Measurements from ENCODE around the gene PLD5.
"Not testable (repeated sequence)": the region's sequence is repeated elsewhere in the genome, so short reads cannot be mapped to it uniquely, and the experiment has no call there.

The PLD5 gene

GRCh38 chr1:242133796-242134195 is 390.7 kb downstream of the PLD5 start:
- no peak for DNase-seq

DNA sequence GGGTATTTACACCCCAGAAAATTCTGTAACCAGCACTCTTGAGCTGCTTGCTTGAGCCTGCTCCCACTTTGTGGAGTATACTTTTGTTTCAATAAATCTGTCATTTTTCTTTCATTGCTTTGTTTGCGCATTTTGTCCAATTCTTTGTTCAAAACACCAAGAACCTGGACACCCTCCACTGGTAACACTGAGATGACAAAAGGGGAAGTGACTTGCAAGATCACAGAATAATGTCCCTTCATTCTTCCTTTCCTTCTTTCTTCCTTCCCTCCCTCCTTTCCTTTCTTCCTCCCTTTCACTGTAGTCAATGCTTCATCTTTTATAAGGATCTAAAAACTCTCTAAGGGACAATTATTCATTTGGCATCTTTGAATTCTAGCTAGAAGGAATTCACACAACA is 391.1 kb downstream of the PLD5 start:
- DNase-seq, result no peak

DNA sequence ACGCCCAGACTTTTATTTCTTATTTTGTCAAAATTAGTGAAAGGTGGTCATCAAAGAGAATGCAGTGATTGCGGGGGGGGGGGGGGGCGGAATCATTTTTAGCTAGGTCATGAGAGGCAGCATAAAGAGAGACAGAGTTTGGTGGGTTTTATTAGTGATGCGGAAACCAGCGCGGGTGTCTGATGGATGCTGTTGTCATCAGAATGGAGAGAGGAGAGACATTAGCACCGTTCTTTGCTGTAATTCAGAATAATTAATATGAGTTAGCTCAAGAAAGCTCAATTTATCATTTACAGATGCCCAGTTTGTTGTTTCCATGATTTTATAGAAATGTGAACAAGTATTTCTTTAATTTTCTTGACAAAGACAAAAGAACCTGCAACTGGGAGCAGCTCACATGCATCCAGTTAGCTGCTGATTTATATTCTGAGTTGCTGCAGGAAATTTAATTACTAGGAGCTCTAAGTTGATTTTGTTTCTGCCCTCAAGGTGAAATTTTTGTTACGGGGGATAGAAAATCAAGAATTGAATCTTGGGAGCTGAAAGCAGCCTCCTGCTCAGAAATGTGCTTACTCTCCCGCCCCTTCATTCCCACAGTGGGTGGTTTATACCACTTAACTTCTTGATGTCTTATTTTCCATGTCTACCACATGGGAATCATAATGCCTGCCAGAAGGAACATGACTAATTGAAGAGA is 392.2 kb downstream of the PLD5 start:
- DNase-seq, result no peak

DNA sequence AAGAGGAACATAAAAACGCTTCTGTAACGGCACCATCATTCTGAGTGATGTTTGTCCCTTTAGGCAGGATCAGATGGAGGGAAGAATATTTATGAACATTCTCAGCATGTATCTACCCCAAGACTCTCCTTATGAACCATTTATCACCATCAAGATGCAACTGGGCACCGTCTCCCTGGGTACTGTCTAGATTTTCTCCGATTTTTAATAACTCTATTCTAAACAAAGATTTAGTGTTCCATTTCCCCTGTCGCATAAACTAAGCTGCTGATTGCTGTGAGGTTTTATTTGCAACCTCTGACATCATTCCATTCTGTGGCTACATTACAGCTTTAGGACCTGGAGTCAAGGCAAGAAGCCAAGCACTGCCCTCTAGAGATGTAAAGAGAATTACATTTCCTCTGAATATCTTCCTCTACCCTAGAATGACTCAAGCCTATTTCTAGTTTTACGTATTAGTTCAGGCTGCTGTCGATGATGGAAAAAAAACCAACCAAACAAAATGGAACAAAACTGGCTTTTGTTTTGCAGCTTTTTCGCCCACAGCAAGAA is 395.5 kb downstream of the PLD5 start:
- DNase-seq, result no peak

GRCh38 chr1:242120432-242120831 is 404.1 kb downstream of the PLD5 start:
- no peak for DNase-seq

DNA sequence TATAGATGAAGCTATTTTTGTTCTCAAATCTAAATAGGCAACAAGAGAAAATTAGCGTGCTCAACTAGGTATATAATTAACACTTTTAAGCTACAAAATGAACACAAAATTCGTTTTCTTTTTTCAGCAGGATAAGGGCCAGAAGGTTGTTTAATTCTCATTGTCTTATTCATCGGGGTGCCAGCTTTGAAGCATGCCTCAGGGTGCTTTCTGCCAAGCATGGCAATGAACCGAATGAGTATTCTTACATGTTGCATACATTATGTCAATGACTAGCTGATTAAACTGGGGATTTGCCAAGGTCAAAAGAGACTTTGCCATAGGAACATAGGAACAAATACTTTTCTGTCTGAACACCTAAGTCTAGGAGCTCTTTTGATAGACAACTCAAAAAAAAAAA is 423.6 kb downstream of the PLD5 start:
- DNase-seq, result no peak

DNA sequence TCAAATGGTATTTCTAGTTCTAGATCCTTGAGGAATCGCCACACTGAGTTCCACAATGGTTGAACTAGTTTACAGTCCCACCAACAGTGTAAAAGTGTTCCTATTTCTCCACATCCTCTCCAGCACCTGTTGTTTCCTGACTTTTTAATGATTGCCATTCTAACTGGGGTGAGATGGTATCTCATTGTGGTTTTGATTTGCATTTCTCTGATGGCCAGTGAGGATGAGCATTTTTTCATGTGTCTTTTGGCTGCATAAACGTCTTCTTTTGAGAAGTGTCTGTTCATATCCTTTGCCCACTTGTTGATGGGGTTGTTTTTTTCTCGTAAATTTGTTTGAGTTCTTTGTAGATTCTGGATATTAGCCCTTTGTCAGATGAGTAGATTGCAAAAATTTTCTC is 427.2 kb downstream of the PLD5 start:
- not testable (repeated sequence) for DNase-seq

GRCh38 chr1:242093116-242093515 is 431.4 kb downstream of the PLD5 start:
- no peak for DNase-seq

DNA sequence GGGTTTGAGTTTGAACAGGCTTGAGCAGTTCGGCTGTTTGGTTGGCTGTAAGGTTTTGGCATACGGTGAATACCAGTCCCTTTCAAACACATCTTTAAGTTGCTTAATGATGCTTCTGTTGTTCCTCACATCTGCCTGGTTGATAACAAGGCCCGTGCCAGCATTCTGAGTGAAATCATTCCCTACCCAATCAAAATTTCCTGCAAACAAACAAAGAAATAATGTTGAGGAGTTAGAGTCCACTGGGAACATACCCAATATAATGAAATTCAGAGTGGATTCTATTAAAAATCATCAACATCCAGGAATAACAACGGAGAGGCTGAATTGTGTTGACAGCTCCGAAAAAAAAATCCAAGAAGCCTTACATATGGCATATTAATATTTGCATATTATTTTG is 434.6 kb downstream of the PLD5 start:
- no peak for DNase-seq

- DNase-seq, result no peak
Observed at GRCh38 chr1:242088875-242089274, 435.6 kb downstream of the PLD5 start.

DNA sequence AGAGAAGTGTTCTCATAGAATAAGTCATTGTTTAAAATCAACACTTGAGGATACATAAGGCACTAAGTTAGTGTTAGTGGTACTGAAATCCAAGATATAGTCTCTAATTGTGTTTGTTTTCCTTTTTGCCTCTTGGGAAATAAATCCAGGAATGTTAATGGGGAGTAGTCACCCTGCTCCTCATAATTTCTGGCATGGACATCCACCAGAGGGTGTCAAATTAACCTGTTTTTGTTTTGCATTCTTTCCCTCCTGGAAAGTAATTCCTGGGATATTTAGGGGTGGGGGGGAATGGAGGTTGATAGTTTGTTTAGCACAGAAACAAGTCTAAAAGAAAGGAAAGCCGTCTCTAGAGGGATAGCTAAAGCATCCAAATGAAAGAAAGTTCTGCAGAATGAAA is 437.8 kb downstream of the PLD5 start:
- no peak for DNase-seq

DNA sequence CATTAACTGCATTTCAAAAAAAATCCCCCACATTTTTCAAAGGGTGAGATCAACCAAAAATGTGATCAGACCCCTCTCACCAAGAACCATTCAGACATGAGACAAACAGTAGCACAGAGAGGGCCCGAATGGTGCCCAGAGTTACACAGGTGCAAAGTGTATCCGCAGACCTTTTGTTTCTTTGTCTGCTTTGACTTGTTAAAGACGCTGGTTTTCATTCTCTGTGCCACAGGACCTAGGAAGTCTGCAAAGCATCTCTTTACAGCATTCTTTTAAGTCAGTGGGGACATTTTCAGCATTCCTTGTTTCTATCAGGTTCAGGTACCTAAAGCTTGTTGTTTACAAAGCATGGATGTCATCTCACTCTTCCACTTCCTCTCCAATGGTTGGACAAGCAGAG is 438.4 kb downstream of the PLD5 start:
- no peak for DNase-seq

DNA sequence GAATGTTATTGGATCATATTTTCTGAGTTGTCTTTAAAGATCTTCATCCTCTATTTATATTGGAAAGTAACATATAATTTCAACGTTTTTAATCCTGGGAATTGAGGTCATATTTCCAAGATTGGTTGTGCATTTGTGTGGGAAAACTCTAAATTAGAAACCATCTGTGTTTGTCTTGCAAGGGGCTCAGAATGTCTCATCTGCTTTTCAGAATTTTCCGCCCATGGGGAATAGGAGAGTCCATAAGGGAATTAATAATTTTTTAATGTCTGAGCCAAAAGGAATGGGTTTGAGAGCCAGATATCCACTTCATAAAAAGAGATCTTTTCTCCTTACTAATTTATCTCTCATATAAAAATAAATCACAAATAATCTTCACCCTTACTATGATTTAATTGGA is 440.8 kb downstream of the PLD5 start:
- DNase-seq, result no peak

DNA sequence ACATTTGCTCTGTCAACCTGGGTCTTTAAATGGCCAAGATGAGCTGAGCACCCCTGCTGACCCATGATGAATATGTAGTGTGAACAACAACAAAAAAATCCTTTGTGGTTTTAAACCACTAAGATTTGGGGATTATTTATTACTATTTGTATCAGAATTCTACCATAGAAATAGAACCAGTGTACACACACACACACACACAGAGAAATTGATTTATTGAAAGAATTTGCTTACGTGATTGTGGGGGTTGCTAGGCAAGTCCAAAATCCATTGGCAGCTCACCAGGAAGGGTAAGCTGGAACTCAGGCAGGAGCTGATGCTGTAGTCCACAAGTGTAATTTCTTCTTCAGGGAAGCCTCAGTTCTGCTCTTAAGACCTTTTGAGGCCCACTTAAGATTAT is 443.1 kb downstream of the PLD5 start:
- DNase-seq, result no peak

DNA sequence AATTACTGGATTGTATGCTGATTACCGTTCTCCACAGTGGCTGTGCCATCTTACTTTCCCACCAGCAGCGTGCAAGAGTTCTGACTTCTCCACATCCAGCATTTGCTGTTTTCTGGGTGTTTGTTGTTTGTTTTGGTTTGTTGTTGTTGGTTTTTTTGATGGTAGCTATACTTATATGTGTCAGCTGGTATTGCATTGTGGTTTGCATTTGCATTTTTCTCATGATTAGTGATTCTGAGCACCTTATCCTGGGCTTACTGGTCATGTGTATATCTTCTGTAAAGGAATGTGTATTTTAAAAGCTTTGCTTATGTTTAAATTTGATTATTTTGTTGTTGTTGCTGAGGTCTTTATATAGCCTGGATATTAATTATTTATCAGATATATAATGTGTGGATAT is 458.7 kb downstream of the PLD5 start:
- DNase-seq, result no peak

DNA sequence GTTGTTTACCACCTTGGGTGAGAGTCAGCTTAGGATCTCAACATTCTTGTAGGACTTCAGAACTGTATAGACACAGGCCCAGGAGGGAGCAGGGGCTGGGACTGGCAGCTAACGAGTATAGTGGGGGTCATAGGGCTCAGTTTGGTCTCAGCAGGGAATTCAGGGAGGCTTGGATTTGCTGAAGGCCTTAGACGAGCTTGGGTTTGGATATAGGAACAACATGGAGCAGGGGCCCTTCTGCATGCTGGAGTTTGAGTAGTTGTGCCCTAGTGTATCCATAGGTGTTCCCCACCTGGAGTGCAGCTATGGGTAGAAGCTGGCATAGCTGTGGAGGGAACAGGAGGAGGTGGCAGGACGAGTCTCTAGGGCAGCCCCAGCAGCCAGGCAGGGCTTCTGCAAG is 462.2 kb downstream of the PLD5 start:
- no peak for DNase-seq

- no peak for DNase-seq
Observed at GRCh38 chr1:242059976-242060375, 464.5 kb downstream of the PLD5 start.

GRCh38 chr1:242058582-242058981 is 465.9 kb downstream of the PLD5 start:
- not testable (repeated sequence) for DNase-seq

DNA sequence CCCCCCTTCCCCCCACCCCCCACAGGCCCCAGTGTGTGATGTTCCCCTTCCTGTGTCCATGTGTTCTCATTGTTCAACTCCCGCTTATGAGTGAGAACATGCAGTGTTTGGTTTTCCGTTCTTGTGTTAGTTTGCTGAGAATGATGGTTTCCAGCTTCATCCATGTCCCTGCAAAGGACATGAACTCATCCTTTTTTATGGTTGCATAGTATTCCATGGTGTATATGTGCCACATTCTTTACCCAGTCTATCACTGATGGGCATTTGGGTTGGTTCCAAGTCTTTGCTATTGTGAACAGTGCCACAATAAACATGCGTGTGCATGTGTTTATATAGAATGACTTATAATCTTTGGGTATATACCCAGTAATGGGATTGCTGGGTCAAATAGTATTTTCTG is 466.3 kb downstream of the PLD5 start:
- DNase-seq, result not testable (repeated sequence)

DNA sequence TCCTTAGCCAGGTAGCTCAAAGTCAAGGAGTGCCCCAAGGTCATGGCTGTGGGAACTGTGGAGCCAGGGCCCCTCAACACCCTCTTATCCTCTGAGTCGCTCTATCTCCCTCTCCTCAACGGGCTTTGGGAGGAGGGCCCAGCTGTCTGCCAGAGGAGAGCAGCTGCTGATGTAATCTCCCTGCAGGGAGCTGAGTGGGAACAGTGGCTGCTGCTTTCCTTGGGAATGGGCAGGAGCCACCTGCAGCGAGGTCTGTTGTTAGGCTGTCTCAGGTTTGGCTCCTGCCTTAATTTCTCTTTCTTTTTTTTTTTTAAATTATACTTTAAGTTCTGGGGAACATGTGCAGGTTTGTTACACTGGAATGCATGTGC is 466.8 kb downstream of the PLD5 start:
- DNase-seq, result no peak

- DNase-seq, result no peak
Observed at GRCh38 chr1:242056988-242057744, 467.3 kb downstream of the PLD5 start.

DNA sequence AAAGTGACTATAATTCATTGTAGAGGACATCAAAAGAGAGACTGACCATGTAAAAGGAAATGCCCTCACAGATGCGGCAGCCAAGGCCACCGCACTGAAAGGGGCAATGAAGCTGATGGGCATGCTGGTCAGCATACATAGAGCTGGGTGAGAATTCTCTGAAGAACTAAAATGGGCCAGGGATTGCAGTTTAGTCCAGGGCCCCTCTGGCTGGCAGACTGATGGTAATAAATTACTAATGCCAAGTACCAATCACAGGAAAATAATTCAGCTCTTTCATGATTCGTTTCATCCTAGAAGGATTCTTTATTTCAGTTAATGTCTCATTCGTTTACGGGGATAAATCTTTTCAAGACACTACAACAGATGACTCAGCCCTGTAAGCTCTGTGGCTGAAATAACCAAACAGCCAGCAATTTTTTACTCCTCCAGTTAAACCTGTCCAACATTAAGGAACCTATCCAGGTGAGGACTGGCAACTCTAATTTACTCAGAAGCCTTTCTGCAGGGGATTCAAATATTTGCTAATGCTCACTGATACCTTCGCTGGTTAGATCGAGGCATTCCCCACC is 468.7 kb downstream of the PLD5 start:
- DNase-seq, result no peak

DNA sequence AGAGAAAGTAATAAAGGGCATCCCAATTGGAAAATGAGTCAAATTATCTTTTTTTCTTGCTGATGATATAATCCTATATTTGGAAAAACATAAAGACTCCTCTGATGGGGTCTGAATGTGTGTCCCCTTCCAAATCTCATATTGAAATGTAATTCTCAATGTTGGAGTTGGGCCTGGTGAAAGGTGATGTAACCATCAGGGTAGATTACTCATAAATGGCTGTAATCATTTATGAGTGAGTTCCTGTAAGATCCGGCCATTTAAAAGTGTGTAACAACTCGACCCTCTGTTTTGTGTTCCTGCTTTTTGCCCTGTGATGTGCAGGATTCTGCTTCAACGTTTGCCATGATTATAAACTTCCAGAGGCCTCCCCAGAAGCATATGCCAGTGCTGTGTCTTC is 481.3 kb downstream of the PLD5 start:
- no peak for DNase-seq

DNA sequence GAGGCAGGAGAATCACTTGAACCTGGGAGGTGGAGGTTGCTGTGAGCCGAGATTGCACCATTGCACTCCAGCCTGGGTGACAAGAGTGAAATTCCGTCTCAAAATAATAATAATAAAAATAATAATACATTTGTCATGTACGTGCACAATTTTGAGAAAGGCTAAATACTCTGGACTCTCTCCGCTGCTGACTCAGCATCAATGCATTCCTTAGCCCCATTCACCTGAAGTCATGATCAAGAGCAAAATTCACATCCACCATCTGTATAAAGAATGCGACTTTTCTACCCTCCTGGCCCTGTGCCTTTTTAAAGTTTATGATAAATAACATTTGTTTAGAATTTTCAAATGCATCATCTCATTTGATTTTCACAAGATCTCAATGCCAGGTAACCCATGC is 490.1 kb downstream of the PLD5 start:
- no peak for DNase-seq
